COLO668 (cell line): ENCODE measurements around the gene CNIH2.
"Not testable (repeated sequence)": the region's sequence is repeated elsewhere in the genome, so short reads cannot be mapped to it uniquely, and the experiment has no call there.

ENCODE experiments used
- DNase-seq: peaks from one replicate; lab custom pipeline; 2025; ENCODE audit not compliant: unreplicated experiment; lab: John Stamatoyannopoulos, UW

CNIH2 gene

DNA sequence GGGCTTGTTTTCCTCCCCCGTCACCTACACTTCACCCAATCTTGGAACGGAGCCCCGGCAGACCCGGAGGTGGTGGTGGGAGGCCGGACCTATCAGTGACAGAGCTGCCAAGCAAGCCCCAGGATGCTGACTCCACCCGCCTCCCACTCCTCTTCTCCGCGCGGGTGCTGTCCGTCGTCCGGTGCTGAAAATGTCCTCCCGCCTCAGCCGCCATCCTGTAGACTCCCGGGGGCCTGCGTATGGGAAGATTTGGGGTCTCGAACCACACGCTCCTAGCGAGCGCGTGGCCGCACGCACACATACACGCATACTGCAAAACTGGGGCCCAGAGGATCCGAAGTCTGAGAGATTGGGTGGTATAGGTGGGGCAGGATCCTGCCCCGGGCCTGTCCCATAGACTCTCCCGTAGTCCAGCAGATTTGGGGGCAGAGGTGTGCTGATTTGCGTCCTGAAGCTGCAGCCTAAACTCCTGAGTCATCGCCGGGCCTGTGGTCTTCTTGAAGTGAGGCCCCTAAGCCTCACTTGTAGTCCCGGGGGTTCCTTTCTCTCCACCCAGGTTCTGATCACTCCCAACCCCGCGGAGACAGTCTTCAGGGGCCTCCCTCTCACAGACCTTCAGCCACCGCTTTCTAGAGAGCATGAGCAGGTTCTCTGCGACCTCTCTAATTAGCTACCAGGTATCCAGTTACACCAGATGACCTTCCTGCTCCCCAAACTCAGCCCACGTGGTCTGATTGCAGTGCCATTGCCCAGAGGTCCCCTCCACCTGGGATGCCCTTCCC lies 11.8 kb downstream of the CNIH2 start:
- peak; percentile 75 for DNase-seq

DNA sequence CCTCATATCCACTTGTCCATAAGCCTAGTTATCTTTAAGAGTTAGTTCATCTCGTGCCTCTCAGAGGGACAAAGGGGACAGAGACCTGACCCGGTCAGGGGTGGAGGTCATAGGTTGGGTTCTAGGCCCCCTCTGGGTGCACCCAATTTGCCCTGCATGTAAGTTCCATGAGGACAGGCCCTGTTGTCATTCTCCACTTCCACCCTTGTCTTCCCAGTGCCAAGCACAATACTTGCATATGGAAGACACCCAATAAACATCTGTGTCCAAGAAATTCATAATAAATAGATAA lies 12.3 kb downstream of the CNIH2 start:
- no peak for DNase-seq

DNA sequence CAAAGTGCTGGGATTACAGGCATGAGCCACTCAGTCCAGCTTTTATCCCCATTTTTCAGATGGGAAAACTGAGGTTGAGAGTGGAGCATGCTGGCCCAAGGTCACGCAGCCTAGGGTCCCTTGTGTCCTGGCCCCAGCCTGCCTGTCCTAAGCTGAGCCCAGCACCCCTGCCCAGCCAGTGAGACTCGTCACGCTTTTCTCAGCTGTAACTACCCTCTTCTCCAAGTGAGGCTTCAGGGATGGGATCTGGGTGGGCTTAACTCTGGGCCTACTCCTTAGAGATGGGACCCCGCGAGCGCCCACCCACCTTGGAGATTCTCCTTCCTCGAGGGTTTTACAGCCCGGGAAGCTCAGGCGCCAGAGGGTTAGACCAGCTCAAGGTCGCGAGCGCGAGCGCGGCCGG lies 13.3 kb downstream of the CNIH2 start:
- no peak for DNase-seq

DNA sequence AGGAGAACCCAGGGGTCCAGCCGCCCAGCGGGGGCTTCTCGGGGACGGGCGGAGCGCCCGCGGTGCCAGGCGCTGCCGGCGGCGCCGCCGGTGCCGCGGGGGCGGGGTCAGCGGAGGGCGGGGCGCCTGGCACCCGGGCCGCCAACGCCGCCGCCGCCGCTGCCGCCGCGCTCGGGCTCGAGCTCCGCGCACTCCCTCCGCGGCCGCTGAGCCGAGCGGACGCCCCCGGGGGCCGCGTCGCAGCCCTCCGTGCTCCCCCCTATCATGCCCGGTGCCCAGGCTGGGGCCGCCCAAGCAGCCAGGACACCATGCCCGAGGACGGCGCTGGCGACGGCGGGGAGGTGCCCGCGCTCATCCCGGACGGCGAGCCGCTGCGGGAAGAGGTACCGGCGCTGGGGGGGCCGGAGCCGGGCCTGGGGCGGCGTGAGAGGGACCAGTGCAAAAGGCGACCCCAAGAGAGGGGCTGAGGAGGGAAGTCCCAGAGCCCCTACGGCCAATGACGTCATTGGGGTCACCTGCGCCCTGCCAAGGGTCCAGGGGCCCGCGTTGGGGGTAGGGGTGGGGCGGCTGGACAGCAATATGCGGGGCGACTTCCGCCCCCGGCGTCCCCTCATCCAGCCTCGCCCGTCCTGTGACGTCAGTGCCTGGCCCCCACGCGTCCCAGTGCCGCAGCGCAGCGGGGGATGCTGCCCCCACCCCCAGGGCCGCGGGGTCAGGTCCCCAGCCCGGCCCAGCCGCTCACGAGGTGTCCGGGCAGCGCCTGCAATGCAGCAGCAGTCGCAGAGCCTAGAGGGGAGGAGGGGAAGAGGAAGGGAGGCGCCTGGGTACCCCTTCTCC lies 13.9 kb downstream of the CNIH2 start, which contains the start of gene TMEM151A:
Gene TMEM151A (plus strand): TSS at position 189 of the 837 bp plus-strand sequence. CDS start 120 bp downstream, at position 309.
- DNase-seq, result peak; percentile 62

DNA sequence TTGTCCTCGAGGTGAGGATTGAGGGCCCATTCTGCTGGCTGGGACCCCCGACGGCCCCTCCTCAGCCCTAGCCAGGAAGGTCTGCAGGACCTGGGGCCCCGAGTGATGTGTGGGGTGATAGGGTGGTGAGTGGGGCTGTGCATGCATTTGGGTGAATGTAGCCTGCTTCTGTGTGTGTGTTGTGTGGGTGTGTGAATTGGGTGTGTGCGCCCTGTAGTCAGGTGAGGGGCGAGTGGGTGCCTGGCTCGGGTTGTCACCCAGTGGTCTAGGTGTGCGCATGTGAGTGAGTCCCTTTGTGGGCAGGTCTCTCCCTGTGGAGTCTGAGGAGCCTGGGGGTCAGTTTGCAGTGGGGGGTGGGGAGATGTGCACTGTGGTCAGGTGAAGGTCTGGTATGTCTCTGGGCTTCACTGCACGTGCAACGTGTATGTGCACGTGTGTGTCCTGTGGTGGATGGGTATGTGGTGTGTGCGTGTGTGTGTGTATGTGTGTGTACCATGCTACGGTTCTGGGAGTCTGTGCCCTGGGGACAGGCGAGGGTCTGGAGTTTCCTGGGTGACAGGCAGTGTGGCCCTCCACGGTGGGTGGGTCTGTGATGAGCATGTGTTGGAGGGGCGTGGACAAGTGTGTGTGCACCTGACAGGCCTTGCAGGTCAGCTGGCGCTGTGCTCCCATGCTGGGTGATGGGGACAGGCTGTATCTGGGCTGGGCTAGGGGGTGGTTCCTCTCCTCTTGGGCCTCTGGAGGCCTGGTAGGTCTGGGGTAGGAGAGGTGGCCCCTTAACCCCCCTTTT lies 14.8 kb downstream of the CNIH2 start:
- DNase-seq, result no peak

DNA sequence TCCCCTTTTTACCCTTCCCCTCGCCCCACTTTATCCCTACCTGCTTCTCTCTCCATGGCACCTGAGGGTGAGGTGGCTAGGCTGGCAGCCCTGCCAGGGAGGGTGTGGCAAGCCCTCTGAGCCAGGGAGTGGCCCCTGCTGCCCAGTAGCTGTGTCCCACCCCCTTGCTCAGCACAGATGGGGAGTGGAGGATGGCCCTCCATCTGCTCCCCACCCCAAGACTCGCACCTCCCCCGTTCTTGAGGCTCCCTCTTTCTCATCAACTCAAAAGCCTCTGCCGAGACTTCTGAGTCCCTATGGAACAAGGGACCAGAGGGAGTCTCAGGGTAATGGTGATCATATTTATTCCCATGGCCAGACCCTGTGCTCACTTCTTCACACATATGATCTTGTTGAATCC lies 15.4 kb downstream of the CNIH2 start:
- DNase-seq, result no peak

DNA sequence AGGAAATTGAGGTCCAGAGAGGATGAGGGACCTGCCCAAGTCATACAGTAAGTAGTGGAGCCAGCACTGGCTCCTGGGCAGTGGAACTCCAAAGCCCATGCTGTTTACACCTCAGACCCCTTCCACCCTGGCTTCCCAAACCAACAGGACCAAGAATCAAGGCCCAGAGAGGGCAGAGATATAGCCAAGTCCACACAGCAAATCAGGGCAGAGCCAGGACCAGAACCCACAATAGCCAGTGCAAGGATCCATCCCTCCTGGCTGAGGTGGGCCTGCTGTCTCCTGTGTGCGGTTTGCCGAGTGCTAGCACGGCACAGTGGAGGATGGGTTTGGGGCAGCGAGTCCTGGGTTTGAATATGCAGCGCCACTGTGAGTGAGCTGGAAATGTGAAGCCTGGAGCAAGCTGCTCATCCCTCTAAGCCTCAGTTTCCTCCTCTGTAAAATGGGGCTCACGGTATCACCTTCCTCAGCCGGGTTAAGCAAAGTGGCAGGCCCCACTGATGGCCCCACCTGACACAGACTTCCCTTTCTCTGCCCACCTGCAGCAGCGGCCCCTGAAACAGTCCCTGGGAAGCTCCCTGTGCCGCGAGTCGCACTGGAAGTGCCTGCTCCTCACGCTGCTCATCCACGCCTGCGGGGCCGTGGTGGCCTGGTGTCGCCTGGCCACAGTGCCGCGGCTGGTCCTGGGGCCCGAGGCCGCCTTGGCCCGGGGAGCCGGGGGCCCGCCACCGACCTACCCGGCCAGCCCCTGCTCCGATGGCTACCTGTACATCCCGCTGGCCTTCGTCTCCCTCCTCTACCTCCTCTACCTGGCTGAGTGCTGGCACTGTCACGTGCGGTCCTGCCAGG lies 16.0 kb downstream of the CNIH2 start:
- no peak for DNase-seq

DNA sequence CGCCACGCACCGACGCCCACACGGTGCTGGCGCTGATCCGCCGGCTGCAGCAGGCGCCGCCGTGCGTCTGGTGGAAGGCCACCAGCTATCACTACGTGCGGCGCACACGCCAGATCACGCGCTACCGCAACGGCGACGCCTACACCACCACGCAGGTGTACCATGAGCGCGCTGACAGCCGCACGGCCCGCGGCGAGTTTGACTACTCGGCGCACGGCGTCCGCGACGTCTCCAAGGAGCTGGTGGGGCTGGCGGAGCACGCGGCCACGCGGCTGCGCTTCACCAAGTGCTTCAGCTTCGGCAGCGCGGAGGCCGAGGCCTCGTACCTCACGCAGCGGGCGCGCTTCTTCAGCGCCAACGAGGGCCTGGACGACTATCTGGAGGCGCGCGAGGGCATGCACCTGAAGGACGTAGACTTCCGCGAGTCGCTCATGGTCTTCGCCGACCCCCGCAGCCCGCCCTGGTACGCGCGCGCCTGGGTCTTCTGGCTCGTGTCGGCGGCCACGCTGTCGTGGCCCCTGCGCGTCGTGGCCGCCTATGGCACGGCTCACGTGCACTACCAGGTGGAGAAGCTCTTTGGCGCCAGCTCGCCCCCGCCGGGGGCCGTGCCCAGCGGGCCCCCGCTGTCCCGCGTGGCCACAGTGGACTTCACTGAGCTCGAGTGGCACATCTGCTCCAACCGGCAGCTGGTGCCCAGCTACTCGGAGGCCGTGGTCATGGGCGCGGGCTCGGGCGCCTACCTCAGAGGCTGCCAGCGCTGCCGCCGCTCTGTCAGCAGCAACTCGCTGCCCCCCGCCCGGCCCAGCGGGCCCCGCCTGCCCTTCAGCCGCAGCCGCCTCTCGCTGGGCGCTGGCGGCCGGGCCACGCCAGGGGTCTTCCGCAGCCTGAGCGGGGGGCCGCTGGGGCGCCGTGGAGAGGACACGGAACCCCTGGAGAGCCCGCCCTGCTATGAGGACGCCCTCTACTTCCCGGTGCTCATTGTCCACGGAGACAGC lies 16.9 kb downstream of the CNIH2 start:
- DNase-seq, result no peak

DNA sequence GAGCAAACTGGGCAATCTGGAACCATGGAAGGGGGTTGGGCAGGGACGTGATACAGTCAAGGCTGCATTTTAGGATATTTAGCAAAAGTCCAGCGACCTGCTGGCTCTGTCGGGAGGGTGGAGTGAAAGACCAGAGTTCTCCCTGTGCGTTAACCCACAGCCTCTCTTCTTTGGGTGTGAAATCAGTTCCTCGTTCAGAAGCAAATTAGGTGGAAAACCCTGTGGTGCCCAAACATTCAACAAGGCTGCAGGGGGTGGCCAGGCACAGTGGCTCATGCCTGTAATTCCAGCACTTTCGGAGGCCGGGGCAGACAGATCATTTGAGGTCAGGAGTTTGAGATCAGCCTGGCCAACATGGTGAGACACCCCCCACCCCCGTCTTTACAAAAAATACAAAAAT lies 19.6 kb downstream of the CNIH2 start:
- DNase-seq, result no peak

DNA sequence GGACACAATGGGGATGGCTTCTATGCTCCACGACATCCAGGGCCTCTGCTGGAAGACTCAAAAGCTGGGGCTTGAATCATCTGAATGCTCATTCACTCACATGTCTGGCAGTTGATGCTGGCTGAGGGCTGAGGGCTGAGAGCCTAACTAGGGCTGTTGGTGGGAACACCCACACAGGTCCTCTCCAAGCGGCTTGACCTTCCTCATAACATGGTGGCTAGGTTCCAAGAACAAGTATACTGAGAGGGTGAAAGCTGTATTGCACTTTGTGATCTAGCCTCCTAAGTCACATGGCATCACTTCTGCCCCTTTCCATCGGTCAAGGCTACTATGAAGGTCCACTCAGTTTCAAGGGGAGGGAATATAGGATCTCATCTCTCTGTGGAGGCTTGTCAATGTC lies 21.2 kb downstream of the CNIH2 start:
- DNase-seq, result no peak

DNA sequence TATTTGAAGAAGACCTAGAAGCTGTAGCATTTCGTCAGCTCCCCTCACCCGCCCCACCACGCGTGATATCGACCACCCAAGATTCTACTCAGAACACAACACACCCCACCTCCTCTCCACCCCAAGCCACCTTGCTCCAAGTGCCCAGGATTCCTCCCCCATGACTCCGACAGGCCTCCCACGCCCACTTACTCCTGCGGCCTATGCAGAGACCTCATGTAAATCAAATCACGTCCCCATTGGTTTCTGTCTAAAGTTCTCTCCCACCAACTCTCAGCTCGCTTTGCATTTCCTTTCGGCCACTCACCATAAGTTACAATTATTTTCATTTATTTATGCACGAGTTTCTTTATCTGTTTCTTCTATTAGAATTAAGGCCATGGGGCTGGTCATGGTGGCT lies 24.7 kb downstream of the CNIH2 start:
- no peak for DNase-seq

DNA sequence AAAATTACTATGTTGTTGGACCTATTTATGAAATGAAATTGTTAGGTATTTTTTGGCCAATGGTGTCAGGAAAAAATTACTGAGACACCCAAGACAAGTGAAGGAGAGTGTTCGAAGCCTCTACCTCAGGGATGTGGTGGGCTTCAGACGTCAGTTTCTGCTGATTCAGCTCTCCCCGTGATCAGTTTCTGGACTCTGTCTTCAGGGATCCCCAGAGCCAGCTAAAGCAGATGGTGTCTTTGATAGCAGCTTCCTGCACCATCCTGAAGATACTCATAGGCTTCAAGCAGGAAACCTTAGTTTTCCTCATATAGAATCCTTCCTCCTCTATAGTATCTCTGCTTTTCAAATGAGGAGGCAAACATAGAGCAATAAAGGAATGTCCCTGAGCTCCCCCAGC lies 31.5 kb downstream of the CNIH2 start:
- no peak for DNase-seq

DNA sequence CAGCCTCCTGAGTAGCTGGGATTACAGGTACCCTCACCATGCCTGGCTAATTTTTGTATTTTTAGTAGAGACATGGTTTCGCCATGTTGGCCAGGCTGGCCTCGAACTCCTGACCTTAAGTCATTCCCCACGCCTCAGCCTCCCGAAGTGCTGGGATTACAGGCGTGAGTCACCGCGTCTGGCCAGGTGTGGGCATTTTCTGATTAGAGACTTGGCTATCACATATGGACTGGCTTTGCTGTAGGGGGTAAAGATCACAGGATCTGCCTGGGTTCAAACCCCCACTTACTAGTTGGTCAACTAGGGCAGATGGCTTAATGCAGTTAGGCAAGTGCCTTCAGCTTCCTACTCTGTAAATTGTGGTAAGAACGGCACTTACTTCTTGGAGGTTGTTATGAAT lies 32.3 kb downstream of the CNIH2 start:
- DNase-seq, result no peak

DNA sequence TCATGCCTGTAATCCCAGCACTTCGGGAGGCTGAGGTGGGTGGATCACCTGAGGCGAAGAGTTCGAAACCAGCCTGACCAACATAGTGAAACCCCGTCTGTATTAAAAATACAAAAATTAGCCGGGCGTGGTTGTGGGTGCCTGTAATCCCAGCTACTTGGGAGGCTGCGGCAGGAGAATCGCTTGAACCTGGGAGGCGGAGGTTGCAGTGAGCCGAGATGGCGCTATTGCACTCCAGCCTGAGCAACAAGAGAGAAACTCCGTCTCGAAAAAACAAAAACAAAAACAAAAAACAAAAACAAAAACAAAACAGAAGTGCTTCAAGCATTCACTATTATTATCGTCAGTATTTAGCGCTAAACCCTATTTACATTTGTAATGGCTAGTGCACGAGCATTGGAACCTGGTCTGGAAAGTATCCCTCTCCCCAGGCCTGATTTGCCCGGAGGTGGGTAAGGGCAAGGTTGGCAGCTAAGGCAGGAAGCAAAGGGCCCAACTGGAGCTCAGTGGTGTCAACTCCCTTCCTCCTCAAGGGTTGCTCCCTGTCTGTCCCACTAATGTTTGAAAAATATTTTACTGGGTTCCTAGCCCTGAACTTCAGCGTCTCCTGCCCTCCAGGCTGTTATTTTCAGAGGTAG lies 32.9 kb downstream of the CNIH2 start:
- DNase-seq, result not testable (repeated sequence)

DNA sequence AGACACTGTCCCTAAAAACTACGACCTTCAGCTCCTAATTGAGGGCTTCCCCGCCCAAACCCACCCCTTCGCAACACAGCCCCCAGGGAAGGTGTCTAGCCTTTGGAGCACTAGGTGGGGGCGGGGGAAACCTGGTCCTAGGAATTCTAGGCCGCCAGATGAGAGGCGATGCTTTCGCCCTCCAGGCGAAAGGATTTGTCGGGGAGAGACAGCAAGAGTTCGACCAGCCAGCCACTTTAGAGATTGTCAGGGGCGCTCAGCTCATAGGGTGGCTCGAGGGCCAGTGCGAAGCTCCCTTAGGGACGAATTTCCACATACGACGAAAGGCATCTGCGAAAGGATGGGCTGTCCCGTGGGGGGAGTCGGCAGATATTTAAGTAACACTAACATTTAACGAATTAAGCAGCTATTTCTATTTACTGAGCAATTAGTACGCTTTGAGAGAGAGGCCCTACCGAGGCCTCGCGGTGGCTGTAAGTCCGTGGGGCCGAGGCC lies 33.5 kb downstream of the CNIH2 start:
- DNase-seq, result no peak

DNA sequence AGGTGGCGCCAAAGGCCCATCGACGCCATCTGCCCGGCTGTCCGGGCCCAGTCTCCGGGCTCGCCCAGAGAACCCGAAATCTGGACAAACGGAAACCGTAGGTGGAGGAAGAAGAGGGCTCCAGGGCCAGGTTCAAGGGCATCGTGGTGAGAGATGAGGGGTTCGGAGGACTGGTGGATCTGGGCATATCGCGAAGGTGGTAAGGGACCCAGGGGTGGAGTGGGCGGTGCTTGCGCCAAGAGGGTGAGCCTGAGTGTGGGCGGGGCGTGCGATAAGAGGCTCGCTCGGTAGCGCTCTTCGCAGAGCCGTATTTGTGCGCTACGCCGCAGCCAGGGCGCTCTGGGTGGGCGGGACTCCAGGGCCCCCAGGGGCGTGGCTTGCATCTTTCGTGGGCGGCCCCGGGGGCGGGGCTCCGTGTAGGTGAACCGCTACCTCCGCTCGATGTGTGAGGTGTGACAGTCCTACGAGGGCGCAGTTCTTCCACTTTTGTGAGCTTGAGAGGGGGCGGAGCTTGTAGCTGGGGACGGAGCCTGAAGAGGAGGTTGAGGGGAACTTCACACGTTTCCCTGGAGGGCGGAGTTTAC lies 34.1 kb downstream of the CNIH2 start:
- peak; percentile 93 for DNase-seq

DNA sequence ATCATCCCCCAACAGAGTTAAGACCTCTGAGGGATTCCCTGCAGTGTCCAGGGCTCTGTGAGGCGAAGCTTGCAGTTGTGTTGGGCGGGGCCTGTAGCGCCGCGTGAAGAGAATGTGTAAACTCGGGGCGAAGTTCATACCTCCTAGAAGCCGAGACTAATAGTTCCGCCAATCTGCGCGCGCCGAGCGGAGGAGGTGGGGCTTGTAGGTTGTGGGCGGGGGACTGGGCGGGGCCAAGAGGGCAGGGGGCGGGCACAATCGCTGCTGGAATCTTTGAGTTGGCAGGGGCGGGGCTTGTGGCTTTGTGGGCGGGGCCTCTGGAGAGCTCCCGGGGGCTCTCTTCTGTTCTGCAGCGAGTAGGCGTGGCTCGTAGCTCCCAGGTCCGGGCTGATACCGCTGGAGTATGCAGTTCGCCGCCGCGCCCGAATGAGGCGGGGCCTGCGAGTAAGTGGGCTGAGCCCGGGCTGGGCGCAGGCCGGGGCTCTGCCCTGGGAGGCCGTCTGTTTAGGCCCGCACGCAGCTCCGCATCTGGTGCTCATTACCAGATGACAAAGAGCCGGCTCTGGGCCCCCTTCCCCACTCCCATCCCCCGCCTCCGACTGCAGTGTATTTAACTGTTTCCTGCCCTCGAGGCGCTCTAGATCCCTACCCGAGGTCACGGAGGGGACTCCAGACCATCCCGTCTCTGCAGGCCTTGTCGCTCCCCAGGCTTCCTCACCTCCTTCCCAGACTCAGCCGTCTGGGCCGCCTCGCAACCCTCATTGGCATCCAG lies 34.8 kb downstream of the CNIH2 start:
- DNase-seq, result peak; percentile 94
